GM19035 (cell line): ENCODE measurements around the gene TSPAN3.

ENCODE experiments used
- ATAC-seq: cut with Tn5 transposase; IDR thresholded peaks from one replicate; pipeline ENCODE4 v1.9.1; 2021; ENCODE audit not compliant: unreplicated experiment

Gene TSPAN3

DNA sequence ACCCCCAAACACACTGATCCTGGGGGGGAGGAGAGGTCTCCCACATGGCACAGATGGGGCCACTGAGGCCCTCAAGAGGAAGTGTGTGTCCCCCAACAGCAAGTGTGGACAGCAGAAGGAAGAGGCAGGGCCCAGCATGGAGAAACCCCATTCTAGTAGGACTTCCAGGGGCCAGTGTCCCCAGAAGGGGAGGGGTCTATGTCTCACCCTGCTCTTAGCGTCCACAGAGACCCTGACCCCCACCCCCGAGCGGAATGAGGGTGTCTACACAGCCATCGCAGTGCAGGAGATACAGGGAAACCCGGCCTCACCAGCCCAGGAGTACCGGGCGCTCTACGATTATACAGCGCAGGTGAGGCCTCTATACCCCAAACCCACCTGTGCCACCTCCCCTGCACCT, 35.3 kb downstream of the TSPAN3 start:
- ATAC-seq, result no peak

DNA sequence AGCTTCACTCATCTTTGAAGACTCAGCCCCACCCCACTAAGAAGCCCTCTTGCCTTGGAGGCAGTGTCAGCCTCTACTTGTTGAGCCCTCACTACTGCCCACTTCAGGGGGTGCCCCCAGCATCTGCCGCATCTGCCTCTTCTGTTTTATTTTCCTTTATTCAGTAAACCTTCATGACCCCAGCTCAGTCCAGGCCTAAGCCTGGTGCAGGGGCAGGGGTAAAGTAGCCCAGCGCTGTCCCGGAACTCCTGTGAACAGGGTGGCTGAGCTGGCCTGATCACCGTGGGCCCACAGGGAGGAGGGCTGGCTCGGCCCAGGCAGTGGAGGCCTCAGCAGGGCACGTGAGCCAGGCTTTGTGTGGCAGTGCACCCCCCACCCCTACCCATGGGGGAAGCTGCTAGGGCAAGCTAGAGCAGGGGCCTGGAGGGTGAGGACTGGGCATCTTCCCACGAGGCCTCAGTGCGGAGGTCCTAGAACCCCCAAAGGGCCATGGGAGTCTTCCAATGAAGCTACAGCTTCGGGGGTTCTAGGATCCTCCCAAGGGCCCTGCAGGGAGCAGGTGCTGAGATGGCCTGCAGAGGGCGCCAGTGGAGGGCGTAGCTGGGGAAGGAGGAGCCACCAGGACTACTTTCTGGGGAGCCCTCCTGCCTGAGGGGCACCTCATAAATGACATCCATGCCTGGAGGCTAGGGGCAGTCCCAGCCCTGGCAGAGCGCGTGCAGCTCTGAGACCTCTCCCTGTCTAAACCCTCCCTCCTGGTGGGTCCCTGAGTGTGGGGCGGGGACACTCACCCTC, 36.0 kb downstream of the TSPAN3 start:
- no peak for ATAC-seq

DNA sequence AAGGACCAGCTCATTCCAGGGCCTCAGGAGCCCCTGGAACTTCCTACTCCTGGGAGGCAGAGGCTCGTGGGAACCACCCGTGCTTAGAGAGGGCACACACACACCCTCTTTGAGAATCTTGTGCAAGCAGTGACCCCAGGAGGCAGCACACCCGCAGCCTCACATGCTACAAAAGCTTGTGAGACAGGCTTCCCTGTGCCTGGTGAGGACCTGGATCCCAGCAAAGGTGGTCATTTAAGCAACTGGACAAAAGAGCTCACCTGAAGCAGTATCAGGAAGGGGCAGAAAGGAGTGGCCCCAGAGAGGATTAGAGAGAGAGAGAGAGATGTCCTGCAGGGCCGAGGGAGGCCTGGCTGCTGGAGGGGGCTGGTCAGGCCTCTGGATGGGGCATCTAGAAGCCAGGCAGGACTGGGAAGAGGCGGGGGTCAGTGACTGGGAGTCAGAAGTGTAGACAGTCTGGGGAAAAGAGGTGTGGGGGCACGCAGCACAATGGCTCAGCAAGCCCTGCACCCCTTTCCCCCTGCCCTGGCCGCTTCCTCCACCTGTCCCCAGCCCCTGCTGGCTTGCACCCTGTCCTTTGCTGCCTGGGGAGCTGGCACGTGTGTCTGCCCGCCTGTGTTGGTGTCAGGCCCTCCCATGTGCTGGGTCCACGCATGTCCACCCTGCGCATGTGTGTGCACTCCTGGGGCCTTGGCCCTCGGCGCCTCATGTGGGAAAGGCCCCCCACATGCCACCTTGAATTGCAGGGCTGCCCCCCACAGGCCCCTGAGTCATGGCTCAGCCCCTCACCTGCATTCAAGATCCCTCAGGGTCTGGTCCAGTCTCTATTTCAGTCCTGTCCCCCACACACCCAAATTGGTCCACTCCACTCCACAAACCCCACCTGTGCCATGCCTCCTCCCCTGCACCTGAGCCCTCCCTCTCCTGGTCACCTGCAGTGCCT, 36.9 kb downstream of the TSPAN3 start:
- ATAC-seq, result no peak

GRCh38 chr15:77033417-77033728, 37.5 kb downstream of the TSPAN3 start:
- ATAC-seq, result no peak

DNA sequence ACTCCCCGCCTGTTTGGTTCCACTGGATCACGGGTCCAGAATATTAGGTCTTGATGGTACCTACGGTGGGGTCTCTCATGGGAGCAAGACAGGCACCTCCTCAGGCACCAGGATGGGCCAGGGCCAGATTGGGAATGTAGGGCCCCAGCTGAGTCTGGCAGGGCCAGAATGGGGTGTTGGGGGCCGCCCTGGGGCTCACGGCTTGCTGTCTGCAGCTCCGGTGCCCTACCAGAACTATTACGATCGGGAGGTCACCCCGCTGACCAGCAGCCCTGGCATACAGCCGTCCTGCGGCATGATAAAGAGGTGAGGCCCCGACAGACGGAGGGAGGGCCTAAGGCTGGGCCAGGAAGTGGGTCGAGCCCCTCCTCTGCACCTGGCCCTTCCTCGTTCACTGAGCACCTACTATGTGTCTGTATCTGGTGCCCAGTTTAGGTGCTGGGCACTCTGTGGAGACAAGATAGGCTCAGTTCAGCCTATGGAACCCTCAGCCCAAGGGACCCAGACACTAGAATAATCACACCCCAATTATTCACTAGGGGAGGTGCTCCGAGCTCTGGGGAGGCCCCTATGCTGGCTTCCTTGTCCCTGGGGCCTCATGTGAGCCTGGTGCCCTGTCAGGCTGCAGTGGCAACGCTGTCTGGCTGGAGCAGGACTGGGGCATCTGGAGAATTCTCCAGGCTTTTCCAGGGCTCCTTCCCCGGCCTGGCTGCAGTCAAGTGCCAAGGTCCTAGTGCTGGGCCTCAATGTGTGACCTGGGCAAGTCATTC, 38.1 kb downstream of the TSPAN3 start:
- ATAC-seq, result no peak

- ATAC-seq, result no peak
Measured at GRCh38 chr15:77032052-77032646, 38.8 kb downstream of the TSPAN3 start.

DNA sequence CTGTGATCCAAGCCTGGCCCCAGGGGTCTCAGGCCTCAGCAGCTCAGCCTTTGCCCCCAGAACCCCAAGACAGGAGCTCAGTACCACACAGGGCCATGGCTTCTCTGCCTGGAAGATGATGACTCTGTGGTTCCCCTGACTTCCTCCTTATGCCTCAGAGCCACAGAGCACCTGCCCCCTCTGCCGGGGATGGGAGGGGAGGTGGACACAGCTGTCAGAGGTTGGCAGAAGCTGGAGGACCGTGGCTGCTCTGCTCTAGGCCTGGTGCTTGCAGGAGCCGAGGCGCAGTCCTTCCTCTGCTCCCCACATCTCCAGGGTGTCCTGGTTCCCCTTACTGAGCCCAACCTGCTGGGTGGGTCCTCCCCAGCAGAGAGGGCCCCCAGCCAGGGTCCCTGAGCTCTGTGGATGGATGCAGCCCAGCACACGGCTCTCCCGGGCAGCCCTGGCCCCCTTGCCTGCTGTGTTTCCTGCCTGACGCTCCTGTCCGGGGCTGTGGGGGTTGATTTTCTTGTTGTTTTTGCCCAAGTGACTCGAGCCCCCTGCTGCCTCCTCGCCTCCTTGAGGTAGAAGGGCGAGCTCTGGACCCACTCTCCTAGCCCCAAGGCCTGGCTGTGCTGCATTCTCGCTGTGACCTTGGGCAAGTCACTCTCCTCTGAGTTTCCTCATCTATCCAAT, 39.4 kb downstream of the TSPAN3 start:
- no peak for ATAC-seq

DNA sequence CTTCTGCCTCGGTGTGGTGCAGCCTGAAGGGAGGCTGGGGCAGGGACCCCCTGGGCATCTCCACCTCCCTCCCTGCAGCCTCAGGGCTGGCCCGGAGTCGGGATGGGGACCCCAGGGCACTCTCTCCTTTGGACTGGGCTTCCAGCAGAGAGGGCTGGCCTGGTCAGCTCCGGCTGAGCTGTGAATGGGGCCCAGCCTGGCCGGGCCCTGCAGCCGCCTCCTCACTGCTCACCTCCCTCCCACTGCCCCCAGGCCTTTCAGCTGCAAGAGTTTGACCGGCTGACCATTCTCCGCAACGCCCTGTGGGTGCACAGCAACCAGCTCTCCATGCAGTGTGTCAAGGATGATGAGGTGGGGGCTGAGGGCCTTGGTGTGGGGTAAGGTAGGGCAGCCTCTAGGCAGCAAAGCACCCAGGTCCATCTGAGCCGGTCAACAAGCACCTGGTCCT, 40.0 kb downstream of the TSPAN3 start:
- no peak for ATAC-seq

GRCh38 chr15:77030048-77030927, 40.6 kb downstream of the TSPAN3 start:
- ATAC-seq, result no peak

- no peak for ATAC-seq
Measured at GRCh38 chr15:77029166-77030047, 41.5 kb downstream of the TSPAN3 start.

GRCh38 chr15:77028451-77029165, 42.3 kb downstream of the TSPAN3 start:
- ATAC-seq, result no peak

DNA sequence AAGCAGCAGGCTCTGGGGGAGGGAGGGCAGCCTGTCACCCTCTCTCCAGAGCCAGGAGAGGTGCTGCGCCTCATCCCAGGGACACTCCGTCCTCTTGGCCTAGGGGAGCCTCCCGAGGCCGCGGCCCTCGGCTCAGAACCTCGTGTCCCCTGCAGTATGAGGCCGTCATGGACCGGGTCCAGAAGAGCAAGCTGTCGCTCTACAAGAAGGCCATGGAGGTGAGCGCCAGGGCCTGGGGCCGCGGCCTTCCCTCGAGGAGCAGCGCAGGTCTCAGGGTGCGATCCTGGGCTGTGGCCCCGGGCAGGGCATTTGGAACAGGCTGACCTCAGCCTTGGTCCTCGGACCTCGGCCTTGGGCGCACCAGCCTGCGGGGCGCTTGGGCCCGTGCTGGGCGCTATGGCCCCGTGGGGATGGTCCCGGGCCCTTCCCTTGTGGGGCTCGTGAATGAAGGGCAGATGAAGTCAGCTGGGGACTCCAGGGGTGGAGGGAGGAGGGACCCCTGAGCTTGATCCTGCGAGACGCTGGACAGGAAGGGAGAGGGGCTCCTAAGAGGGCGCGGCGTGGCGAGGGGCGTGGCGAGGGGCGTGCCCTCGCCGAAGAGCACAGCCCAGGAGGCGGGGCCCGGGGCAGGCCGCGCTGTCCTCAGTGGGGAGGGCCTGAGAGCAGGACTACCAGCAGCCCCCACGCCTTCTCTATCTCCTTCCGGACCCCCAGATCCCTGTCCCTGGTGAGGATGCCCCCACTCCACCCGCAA, 43.0 kb downstream of the TSPAN3 start:
- no peak for ATAC-seq

DNA sequence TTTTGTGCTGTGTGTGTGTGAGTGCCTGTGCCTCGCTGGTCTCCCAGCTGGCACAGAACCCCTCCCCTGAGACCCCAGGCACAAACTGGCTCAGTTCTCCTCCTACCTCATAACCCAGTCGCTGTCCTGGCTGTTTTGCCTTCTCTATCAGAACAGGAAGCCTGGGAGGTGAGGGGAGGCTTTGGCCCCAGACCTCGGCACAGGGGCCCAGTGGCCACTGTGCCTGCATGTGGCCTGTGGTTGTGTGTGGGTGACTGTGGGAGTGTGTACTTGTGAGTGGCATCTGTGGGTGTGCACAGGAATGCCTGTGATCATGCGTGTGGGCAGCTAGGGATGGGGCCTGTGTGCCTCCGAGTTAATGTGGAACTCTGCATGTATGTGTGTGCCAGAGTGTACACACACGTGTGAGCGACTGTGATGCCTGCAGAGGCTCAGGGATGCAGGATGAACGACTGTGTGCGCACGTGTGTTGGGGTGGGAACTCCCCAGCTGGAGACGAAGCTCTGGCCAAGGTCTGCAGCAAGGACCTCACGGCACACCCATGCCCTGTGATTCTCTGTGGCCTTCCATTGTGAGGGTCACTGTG, 43.7 kb downstream of the TSPAN3 start:
- no peak for ATAC-seq

GRCh38 chr15:77026501-77027110, 44.3 kb downstream of the TSPAN3 start:
- ATAC-seq, result no peak

GRCh38 chr15:77025941-77026411, 44.9 kb downstream of the TSPAN3 start:
- ATAC-seq, result no peak
